Measurements from ENCODE around the gene NSG1. TPM values are rescaled to one million over a fixed set of nuclear protein-coding genes. Genes with fewer than 3 reads are reported as not detected.

NSG1 gene
- total and polyA plus RNA-seq, 2 of the 13 experiments (the other 11 are each of a cell fraction or from before 2014, with no cell fraction given): not detected

DNA sequence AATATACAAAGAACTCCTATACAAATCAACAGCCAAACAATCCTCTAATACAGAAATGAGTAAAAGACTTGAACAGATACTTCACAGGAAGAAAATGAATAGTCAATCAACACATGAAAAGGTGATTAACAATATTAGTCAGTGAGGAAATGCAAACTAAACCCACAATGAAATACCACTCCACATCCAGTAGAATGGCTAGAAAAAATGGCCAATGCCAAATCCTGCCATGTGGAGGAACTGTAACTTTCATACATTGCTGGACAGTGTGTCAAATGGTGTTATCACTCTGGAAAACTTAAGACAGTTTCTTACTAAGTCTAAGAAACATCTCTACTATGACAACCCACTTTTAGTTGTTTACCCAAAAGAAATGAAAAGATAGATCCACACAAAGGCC, 59.5 kb downstream of the NSG1 start:
- Histone ChIP-seq H3K79me2 (ENCODE audit: insufficient read depth, low read length) (no peaks in the 10 kb centered on the region), H4K20me1 (ENCODE audit: insufficient read depth, low read length) (no peaks in the 10 kb centered on the region), H3K9ac (ENCODE audit: insufficient read depth, low read depth, low read length) (no peak overlapping the region), H3K27me3 (ENCODE audit: control insufficient read depth in 1 of 2, insufficient read depth in 2 of 2, low read length in 2 of 2) (no peaks in the 10 kb centered on the region), H3K9me3 (ENCODE audit: low read length) (no peaks in the 10 kb centered on the region), H3K4me1 (ENCODE audit: insufficient read depth, low read length) (no peaks in the 10 kb centered on the region), H2AFZ (ENCODE audit: low read length) (no peak overlapping the region), H3K4me2 (ENCODE audit: low read depth, low read length) (no peak overlapping the region), H3K4me3 (replicated peaks in 1 of 3; ENCODE audit: insufficient read depth in 1 of 3, low read depth in 2 of 3, low read length in 3 of 3) (no peak overlapping the region), H3K27ac (ENCODE audit: extremely low read length, insufficient read depth, low read length) (no peak overlapping the region), H3K36me3 (replicated peaks in 1 of 2; ENCODE audit: control insufficient read depth in 1 of 2, insufficient read depth in 2 of 2, low read length in 2 of 2) (peaks cover 0 to 2% of the 10 kb centered on the region in 2 experiments; a peak in 2 of 5 replicates)
- DNase-seq (ENCODE audit: low spot score) (no peak), ATAC-seq (no peak), FAIRE-seq (no peak)
- intact Hi-C loops (cut with micrococcal nuclease; ENCODE audit: unreplicated experiment): no loop called here
- in situ Hi-C loops (cut with HindIII; ENCODE audit: extremely low pct_ligation_motif_present, low pct_unique_long_range_greater_than_20kb): no loop called here
- CTCF ChIA-PET (ENCODE audit: low intra/inter-chr PET ratio, low total read pairs): no interaction called here
- BruUV-seq (replicated peaks): no TSS peak
- POLR2A ChIA-PET: no interaction called here
- TF ChIP-seq SRSF1 (optimal IDR thresholded peaks at IDR 0.05; ENCODE audit: low read depth, low read length) (no peak), TAF1 (CRISPR knock-in tag; IDR thresholded peaks at IDR 0.05) (no peak), RBAK (CRISPR knock-in tag; IDR thresholded peaks at IDR 0.05) (no peak), ZNF276 (CRISPR knock-in tag; IDR thresholded peaks at IDR 0.05; ENCODE audit: low read depth) (no peak), BRCA1 (CRISPR knock-in tag; IDR thresholded peaks at IDR 0.05) (no peak), MBNL3 (CRISPR knock-in tag; conservative IDR thresholded peaks at IDR 0.05) (no peak), IKZF1 (IDR thresholded peaks at IDR 0.05) (no peak), ZBTB7A (CRISPR knock-in tag; IDR thresholded peaks at IDR 0.05) (no peak), MEIS2 (CRISPR knock-in tag; IDR thresholded peaks at IDR 0.05) (no peak), ZNF274 (CRISPR knock-in tag; IDR thresholded peaks at IDR 0.05) (no peak)
- TF ChIP-seq, protein P1, sequence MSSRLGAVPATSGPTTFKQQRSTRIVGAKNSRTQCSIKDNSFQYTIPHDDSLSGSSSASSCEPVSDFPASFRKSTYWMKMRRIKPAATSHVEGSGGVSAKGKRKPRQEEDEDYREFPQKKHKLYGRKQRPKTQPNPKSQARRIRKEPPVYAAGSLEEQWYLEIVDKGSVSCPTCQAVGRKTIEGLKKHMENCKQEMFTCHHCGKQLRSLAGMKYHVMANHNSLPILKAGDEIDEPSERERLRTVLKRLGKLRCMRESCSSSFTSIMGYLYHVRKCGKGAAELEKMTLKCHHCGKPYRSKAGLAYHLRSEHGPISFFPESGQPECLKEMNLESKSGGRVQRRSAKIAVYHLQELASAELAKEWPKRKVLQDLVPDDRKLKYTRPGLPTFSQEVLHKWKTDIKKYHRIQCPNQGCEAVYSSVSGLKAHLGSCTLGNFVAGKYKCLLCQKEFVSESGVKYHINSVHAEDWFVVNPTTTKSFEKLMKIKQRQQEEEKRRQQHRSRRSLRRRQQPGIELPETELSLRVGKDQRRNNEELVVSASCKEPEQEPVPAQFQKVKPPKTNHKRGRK (CRISPR knock-in tag; IDR thresholded peaks at IDR 0.05): no peak
- TF ChIP-seq, protein P2, sequence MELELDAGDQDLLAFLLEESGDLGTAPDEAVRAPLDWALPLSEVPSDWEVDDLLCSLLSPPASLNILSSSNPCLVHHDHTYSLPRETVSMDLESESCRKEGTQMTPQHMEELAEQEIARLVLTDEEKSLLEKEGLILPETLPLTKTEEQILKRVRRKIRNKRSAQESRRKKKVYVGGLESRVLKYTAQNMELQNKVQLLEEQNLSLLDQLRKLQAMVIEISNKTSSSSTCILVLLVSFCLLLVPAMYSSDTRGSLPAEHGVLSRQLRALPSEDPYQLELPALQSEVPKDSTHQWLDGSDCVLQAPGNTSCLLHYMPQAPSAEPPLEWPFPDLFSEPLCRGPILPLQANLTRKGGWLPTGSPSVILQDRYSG (CRISPR knock-in tag; IDR thresholded peaks at IDR 0.05): no peak

Measured in HepG2 (cell line).